COLO668 (cell line): Measurements from ENCODE around the gene KIAA1671.
"Not testable (repeated sequence)": the region's sequence is repeated elsewhere in the genome, so short reads cannot be mapped to it uniquely, and the experiment has no call there.

ENCODE experiments used
- DNase-seq: peaks from one replicate; lab custom pipeline; 2025; ENCODE audit not compliant: unreplicated experiment; lab: John Stamatoyannopoulos, UW

Gene KIAA1671

GRCh38 chr22:25212337-25212736, 259.8 kb downstream of the KIAA1671 start:
- DNase-seq: no peak

GRCh38 chr22:25213221-25213620, 260.7 kb downstream of the KIAA1671 start:
- no peak for DNase-seq

- no peak for DNase-seq
Measured at GRCh38 chr22:25216230-25216629, 263.7 kb downstream of the KIAA1671 start.

GRCh38 chr22:25219211-25219689, 266.7 kb downstream of the KIAA1671 start, which contains the start of gene CRYBB2:
CRYBB2 (plus strand) TSS chr22:25219639; CDS start chr22:25221430, 1,791 bp downstream.
- DNase-seq: no peak

GRCh38 chr22:25219948-25220442, 267.5 kb downstream of the KIAA1671 start:
- no peak for DNase-seq

GRCh38 chr22:25221790-25222189, 269.3 kb downstream of the KIAA1671 start:
- DNase-seq: no peak

- DNase-seq: no peak
Measured at GRCh38 chr22:25223269-25223850, 270.8 kb downstream of the KIAA1671 start.

- no peak for DNase-seq
Measured at GRCh38 chr22:25228822-25229221, 276.3 kb downstream of the KIAA1671 start.

- not testable (repeated sequence) for DNase-seq
Measured at GRCh38 chr22:25230760-25231159, 278.2 kb downstream of the KIAA1671 start.

- DNase-seq: no peak
Measured at GRCh38 chr22:25232301-25232700, 279.8 kb downstream of the KIAA1671 start.

GRCh38 chr22:25233706-25234105, 281.2 kb downstream of the KIAA1671 start:
- not testable (repeated sequence) for DNase-seq

- peak; percentile 84 for DNase-seq
Measured at GRCh38 chr22:25235547-25236290, 283.2 kb downstream of the KIAA1671 start.

- DNase-seq: no peak
Measured at GRCh38 chr22:25236417-25236816, 283.9 kb downstream of the KIAA1671 start.

- DNase-seq: no peak
Measured at GRCh38 chr22:25237503-25237902, 285.0 kb downstream of the KIAA1671 start.

- DNase-seq: not testable (repeated sequence)
Measured at GRCh38 chr22:25238058-25238457, 285.5 kb downstream of the KIAA1671 start.
